BLaER1 (cell line): ENCODE data around the gene KRT86.

ENCODE experiments used
- H3K27ac ChIP-seq: shearing (Covaris generic); formaldehyde crosslinking; 2 replicates; pipeline ENCODE4 v1.8.1; 2022
- H3K27me3 ChIP-seq: shearing (Covaris generic); formaldehyde crosslinking; 2 replicates; pipeline ENCODE4 v1.8.1; 2022
- H3K36me3 ChIP-seq: shearing (Covaris generic); formaldehyde crosslinking; 2 replicates; pipeline ENCODE4 v1.8.1; 2022
- H3K4me1 ChIP-seq: shearing (Covaris generic); formaldehyde crosslinking; 2 replicates; pipeline ENCODE4 v1.8.1; 2022
- H3K4me2 ChIP-seq: shearing (Covaris generic); formaldehyde crosslinking; 2 replicates; pipeline ENCODE4 v1.8.1; 2022
- H3K4me3 ChIP-seq: shearing (Covaris generic); formaldehyde crosslinking; 2 replicates; pipeline ENCODE4 v1.8.1; 2022
- H3K9ac ChIP-seq: shearing (Covaris generic); formaldehyde crosslinking; 2 replicates; pipeline ENCODE4 v1.8.1; 2022
- H3K9me3 ChIP-seq: shearing (Covaris generic); formaldehyde crosslinking; 2 replicates; pipeline ENCODE4 v1.8.1; 2022
- H4K20me1 ChIP-seq: shearing (Covaris generic); formaldehyde crosslinking; 2 replicates; pipeline ENCODE4 v1.8.1; 2022
- Cebpa-rat ChIP-seq: shearing (Covaris generic); IDR thresholded peaks from 2 replicates; pipeline ENCODE4 v1.8.1; 2022

The KRT86 gene

GRCh38 chr12:52355176-52355575 lies 80.7 kb downstream of the KRT86 start:
- Histone ChIP-seq H4K20me1 (no peaks in the 10 kb centered on the region), H3K4me1 (peaks cover 57% of the 10 kb centered on the region), H3K27ac (no peak overlapping the region), H3K36me3 (no peaks in the 10 kb centered on the region), H3K9me3 (no peaks in the 10 kb centered on the region), H3K4me3 (no peak overlapping the region), H3K27me3 (no peaks in the 10 kb centered on the region), H3K4me2 (no peak overlapping the region), H3K9ac (no peak overlapping the region)
- no peak for TF ChIP-seq Cebpa-rat

- Histone ChIP-seq H3K9me3 (no peaks in the 10 kb centered on the region), H3K4me3 (no peak overlapping the region), H3K27ac (no peak overlapping the region), H3K4me1 (peaks cover 62% of the 10 kb centered on the region), H3K9ac (no peak overlapping the region), H3K36me3 (no peaks in the 10 kb centered on the region), H3K4me2 (no peak overlapping the region), H3K27me3 (no peaks in the 10 kb centered on the region), H4K20me1 (no peaks in the 10 kb centered on the region)
- no peak for TF ChIP-seq Cebpa-rat
Observed at GRCh38 chr12:52356031-52356761, 81.8 kb downstream of the KRT86 start.

- Histone ChIP-seq H3K4me1 (peaks cover 58% of the 10 kb centered on the region), H3K27ac (no peak overlapping the region), H3K36me3 (no peaks in the 10 kb centered on the region), H4K20me1 (no peaks in the 10 kb centered on the region), H3K9me3 (no peaks in the 10 kb centered on the region), H3K9ac (no peak overlapping the region), H3K4me2 (no peak overlapping the region; the same call in 1 of the 2 replicates), H3K27me3 (no peaks in the 10 kb centered on the region), H3K4me3 (no peak overlapping the region)
- no peak for TF ChIP-seq Cebpa-rat
Observed at GRCh38 chr12:52356762-52357580, 82.5 kb downstream of the KRT86 start.
